Urinary bladder (tissue), 4 donors: Measurements from ENCODE around the gene RAB40B. TPM values are rescaled to one million over a fixed set of nuclear protein-coding genes. Genes with fewer than 3 reads are reported as not detected.

Source experiments
- DNase-seq: peaks from one replicate; pipeline ENCODE4 v3.0.0-alpha.2; 2015; ENCODE audit errors: extremely low spot score
- H3K27ac ChIP-seq: one replicate; pipeline ENCODE4 v1.5.1; 2013; ENCODE audit warnings: low read depth, mild to moderate bottlenecking, moderate library complexity
- H3K36me3 ChIP-seq: one replicate; pipeline ENCODE4 v1.6.1; 2013; ENCODE audit warnings: mild to moderate bottlenecking, moderate library complexity; ENCODE audit not compliant: insufficient read depth
- H3K4me1 ChIP-seq: one replicate; pipeline ENCODE4 v1.6.1; 2013; ENCODE audit warnings: mild to moderate bottlenecking, moderate library complexity; ENCODE audit not compliant: insufficient read depth
- H3K4me3 ChIP-seq: one replicate; pipeline ENCODE4 v1.5.1; 2013; ENCODE audit warnings: low read depth, low read length
- WGBS: extraction: QIAGEN DNeasy Blood & Tissue Kit; methylation state at CpG from one replicate; pipeline ENCODE4 v1.1.7; 2013; 5-methylcytosine and 5-hydroxymethylcytosine counted together
- polyA plus RNA-seq: library from polyadenylated mRNA; stranded (reverse); fragments of 200-250 nt; gene quantifications from one replicate; pipeline ENCODE4 v1.2.3, GENCODE V29; 2013
- total RNA-seq: library from RNA; depleted of rRNA; stranded (reverse); fragments of >200 nt; gene quantifications from one replicate; pipeline ENCODE4 v1.2.3, GENCODE V29; 2014
- donor health status: healthy with polysubstance abuse.
- donor health status: healthy.

RAB40B gene
- total and polyA plus RNA-seq, 2 donors = 9.8 to 25.7 TPM

DNA sequence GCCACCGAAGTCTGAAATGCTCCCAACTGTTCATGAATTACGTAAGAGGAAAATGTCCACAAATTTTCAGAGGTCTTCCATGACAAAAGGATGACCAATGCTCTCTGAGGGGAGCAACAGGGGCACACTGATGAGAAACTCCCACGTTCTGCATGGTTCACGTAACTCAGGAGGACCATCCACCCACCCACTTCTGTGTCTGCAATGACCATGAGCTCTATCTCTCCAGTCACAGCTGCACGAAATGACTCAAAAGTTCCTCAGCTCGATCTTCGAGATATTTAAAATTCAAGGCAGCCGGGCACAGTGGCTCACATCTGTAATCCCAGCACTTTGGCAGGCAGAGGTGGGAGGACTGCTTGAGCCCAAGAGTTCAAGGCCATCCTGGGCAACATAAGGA is 66.0 kb downstream of the RAB40B start:
- H3K36me3 ChIP-seq = no peaks in the 10 kb centered on the region
- 93% methylated on average over 8 of the region's 8 CpGs for WGBS
- H3K4me3 ChIP-seq = no peak overlapping the region
- H3K27ac ChIP-seq = no peak overlapping the region
- DNase-seq = no peak
- no peaks in the 10 kb centered on the region for H3K4me1 ChIP-seq

- DNase-seq = no peak
- Histone ChIP-seq H3K36me3 (no peaks in the 10 kb centered on the region), H3K4me1 (no peaks in the 10 kb centered on the region), H3K27ac (no peak overlapping the region), H3K4me3 (no peak overlapping the region)
- 63% methylated on average over 6 of the region's 6 CpGs for WGBS
These were observed 67.0 kb downstream of the RAB40B start for GRCh38 chr17:82631544-82631943.

GRCh38 chr17:82630212-82630611 is 68.3 kb downstream of the RAB40B start:
- H3K36me3 ChIP-seq = peaks cover under 1% of the 10 kb centered on the region
- no peak overlapping the region for H3K4me3 ChIP-seq
- 90% methylated on average over 12 of the region's 12 CpGs for WGBS
- no peak overlapping the region for H3K27ac ChIP-seq
- DNase-seq = no peak
- no peaks in the 10 kb centered on the region for H3K4me1 ChIP-seq

GRCh38 chr17:82629748-82630147 is 68.8 kb downstream of the RAB40B start:
- H3K36me3 ChIP-seq = peaks cover 3% of the 10 kb centered on the region
- H3K4me1 ChIP-seq = no peaks in the 10 kb centered on the region
- 81% methylated on average over 8 of the region's 8 CpGs for WGBS
- no peak overlapping the region for H3K27ac ChIP-seq
- DNase-seq = no peak
- no peak overlapping the region for H3K4me3 ChIP-seq

- no peak for DNase-seq
- H3K4me1 ChIP-seq = no peaks in the 10 kb centered on the region
- peaks cover 3% of the 10 kb centered on the region for H3K36me3 ChIP-seq
- 94% methylated on average over 21 of the region's 21 CpGs for WGBS
- H3K4me3 ChIP-seq = no peak overlapping the region
- no peak overlapping the region for H3K27ac ChIP-seq
These were observed 71.1 kb downstream of the RAB40B start for GRCh38 chr17:82627405-82627804.

DNA sequence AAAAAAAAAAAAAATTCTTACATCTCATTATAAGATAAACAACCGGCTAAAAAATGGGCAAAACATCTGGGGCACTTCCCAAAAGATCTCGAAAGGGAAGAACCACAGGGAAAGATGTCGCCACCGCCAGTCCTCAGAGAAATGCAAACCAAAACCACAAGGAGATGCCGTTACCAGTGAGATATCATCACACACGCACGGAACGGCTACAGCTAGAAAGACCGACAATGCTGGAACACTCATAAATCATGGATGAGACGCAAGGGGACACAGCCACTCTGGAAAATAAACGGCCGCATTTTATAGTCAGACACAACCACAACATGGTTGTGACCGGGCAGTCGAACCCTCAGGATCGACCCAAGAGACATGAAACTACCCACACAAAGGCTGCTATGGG is 74.8 kb downstream of the RAB40B start:
- DNase-seq = no peak
- Histone ChIP-seq H3K27ac (no peak overlapping the region), H3K4me3 (no peak overlapping the region), H3K4me1 (no peaks in the 10 kb centered on the region), H3K36me3 (peaks cover 7% of the 10 kb centered on the region)
- 80% methylated on average over 15 of the region's 15 CpGs for WGBS

DNA sequence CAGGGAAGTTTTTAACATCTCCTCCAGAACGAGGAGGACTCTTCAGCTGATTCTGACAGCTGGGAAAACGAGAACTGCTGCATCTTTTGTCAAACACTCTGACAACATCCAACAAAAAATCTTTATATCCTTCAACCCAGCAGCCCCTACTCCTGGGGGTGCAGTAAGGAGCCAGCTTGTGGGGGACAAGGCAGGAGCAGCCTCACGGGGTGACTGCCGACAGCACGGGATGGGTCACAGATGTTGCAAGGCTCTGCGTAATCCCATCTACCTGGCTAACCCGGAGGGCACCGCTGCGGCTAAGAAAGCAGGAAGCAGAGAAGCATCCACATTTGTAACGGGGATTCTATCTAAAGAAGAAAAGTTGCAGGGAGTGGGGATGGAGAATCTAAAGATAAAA is 78.9 kb downstream of the RAB40B start:
- 82% methylated on average over 10 of the region's 10 CpGs for whole genome bisulfite sequencing
- Histone ChIP-seq H3K4me1 (no peaks in the 10 kb centered on the region), H3K4me3 (no peak overlapping the region), H3K36me3 (peaks cover 4% of the 10 kb centered on the region), H3K27ac (no peak overlapping the region)
- no peak for DNase-seq

GRCh38 chr17:82619211-82619610 is 79.3 kb downstream of the RAB40B start:
- no peak overlapping the region for H3K4me3 ChIP-seq
- peaks cover 4% of the 10 kb centered on the region for H3K36me3 ChIP-seq
- WGBS = 89% methylated on average over 7 of the region's 7 CpGs
- no peaks in the 10 kb centered on the region for H3K4me1 ChIP-seq
- H3K27ac ChIP-seq = no peak overlapping the region
- DNase-seq = no peak

- Histone ChIP-seq H3K4me3 (no peak overlapping the region), H3K36me3 (peaks cover under 1% of the 10 kb centered on the region), H3K4me1 (no peaks in the 10 kb centered on the region), H3K27ac (no peak overlapping the region)
- 83% methylated on average over 22 of the region's 22 CpGs for WGBS
- DNase-seq = no peak
These were observed 82.3 kb downstream of the RAB40B start for GRCh38 chr17:82616021-82616711.

DNA sequence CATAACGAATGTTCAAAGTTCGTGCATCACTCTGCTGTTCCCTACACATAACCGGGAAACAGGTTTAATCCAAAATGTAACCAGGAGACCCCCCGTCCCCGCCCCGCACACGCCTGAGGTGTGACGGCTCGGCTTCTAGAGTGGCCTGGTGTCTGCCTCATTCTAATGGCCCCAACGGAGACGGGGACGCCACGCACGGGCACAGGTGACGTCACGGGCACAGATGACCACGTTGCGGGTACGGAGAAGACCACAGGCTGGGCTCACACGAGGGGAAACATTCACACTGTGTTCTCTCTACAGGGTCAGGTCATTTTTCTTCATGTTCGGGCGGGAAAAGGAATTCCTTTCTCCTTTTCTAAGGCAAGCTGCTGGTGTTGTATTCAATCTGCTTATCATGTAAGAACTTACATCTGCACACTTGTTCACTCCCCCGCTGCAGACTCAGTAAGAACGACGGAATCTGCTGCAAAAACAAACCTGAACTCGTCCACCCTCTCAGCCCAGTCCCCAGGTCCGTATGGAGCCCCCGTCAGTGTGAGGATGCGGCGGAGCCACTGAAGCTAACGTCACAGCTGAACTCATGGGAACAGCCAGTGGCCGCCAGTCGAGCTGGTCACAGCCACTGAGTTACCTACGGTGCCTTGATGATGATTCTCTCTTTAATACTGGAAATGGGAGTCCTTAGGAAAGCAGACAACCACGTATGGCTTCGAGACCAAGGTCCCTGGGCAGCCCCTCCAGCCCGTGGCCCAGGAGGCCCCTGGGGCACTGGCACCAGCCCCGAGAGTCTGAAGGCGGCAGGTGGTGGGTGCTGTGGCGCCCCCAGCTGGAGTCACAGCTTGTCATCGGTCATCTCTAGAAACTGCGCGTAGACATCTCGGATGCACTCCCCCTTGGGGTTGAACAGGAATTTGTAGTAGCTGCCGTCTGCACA is 83.1 kb downstream of the RAB40B start:
- WGBS = 91% methylated on average over 45 of the region's 45 CpGs
- no peak for DNase-seq
- H3K4me1 ChIP-seq = no peaks in the 10 kb centered on the region
- no peak overlapping the region for H3K4me3 ChIP-seq
- H3K27ac ChIP-seq = no peak overlapping the region
- H3K36me3 ChIP-seq = no peaks in the 10 kb centered on the region

- 75% methylated on average over 16 of the region's 22 CpGs for WGBS
- no peak for DNase-seq
- Histone ChIP-seq H3K27ac (no peak overlapping the region), H3K4me3 (no peak overlapping the region), H3K4me1 (no peaks in the 10 kb centered on the region), H3K36me3 (no peaks in the 10 kb centered on the region)
These were observed 84.3 kb downstream of the RAB40B start for GRCh38 chr17:82614095-82614631.

- no peaks in the 10 kb centered on the region for H3K36me3 ChIP-seq
- WGBS = 87% methylated on average over 37 of the region's 37 CpGs
- H3K4me3 ChIP-seq = no peak overlapping the region
- DNase-seq = no peak
- H3K27ac ChIP-seq = no peak overlapping the region
- H3K4me1 ChIP-seq = no peaks in the 10 kb centered on the region
These were observed 85.0 kb downstream of the RAB40B start for GRCh38 chr17:82613283-82614094.
